HepG2 (cell line): ENCODE results near the gene C5orf15.

ENCODE experiments used
- NBN ChIP-seq: fragments of 450-650 bp; conservative IDR thresholded peaks from 2 replicates; pipeline ENCODE4 v1.6.1; 2017
- ZKSCAN1 ChIP-seq: fragments of 150-350 bp; IDR thresholded peaks from 2 replicates; pipeline ENCODE4 v1.6.1; 2014; ENCODE audit warnings: low read length

- TF ChIP-seq NBN = no peak
- TF ChIP-seq ZKSCAN1 = no peak
Observed at GRCh38 chr5:133938929-133939328, 29.5 kb downstream of the C5orf15 start.
